Effector memory CD8-positive, alpha-beta T cell (primary cell): Measurements from ENCODE around the gene ERH.

Experiments
- ATAC-seq: fragments of 150-1000 bp; cut with Tn5 transposase; replicated peaks from 2 replicates; pipeline ENCODE4 v1.10.0; 2021; ENCODE audit warnings: mild to moderate bottlenecking, moderate library complexity
- DNase-seq, 3 experiments: peaks; one replicate each; pipeline ENCODE4 v3.0.0; 2021
- H3K27ac Mint-ChIP-seq, 2 donors: one replicate each; pipeline ENCODE4 v1.8.0; 2022; ENCODE audit warnings: mild to moderate bottlenecking in 2 of 2, mixed read lengths in 2 of 2, moderate library complexity in 2 of 2
- H3K27me3 Mint-ChIP-seq, 2 donors: one replicate each; pipeline ENCODE4 v1.8.0; 2022; ENCODE audit warnings: mixed read lengths in 2 of 2
- H3K36me3 Mint-ChIP-seq: one replicate; pipeline ENCODE4 v1.8.0; 2022; ENCODE audit warnings: mild to moderate bottlenecking, moderate library complexity, mixed read lengths; ENCODE audit not compliant: insufficient read depth
- H3K4me1 Mint-ChIP-seq, 2 donors: one replicate each; pipeline ENCODE4 v1.8.0; 2022; ENCODE audit warnings: low read depth in 2 of 2, mixed read lengths in 2 of 2
- H3K4me3 Mint-ChIP-seq, 2 donors: one replicate each; pipeline ENCODE4 v1.8.0; 2022; ENCODE audit warnings: mild to moderate bottlenecking in 2 of 2, mixed read lengths in 2 of 2, moderate library complexity in 2 of 2
- H3K9me3 Mint-ChIP-seq, 2 donors: one replicate each; pipeline ENCODE4 v1.8.0; 2022; ENCODE audit warnings: mixed read lengths in 2 of 2

ERH gene

DNA sequence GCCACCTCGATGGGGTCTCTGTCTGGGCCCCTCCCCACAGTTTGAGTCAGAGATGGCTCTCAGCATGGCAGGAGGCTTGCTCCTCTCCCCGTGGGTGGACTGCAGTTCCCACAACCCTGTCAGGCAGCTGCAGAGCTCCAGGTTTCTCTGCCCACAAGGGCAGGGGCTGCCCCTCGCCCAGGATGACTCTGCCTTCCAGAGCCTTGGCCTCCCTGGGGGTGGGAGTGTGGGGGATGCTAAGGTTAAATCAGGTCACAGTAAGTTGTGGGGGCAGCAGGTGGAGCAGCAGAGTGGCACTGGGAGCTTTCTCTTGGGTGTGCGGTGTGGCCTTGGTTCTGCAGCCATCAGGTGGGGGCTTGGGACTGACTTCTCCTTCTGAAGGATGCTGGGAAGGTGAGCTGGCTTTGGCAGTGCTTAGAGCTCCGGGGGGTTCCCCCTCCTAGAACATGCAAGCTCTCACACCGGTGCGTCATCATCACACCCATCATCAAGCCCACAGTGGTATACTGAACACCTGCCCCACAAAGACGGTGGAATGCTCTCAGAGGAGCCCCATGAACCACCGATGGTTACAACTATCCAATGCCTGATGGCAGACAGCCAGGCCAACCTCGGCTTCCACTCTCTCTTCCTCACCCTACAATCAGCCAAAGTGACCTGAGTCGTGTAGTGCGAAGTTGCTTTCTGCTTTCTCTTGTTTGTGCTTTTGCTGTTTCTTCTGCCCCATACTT, 39.7 kb downstream of the ERH start:
- no peak overlapping the region for H3K4me3 Mint-ChIP-seq
- no peak for ATAC-seq
- no peak overlapping the region for H3K27ac Mint-ChIP-seq
- peaks cover 14 to 33% of the 10 kb centered on the region in 2 donors for H3K27me3 Mint-ChIP-seq
- no peaks in the 10 kb centered on the region for H3K36me3 Mint-ChIP-seq
- H3K4me1 Mint-ChIP-seq: peaks cover 12 to 18% of the 10 kb centered on the region in 2 donors
- no peaks in the 10 kb centered on the region for H3K9me3 Mint-ChIP-seq
- no peak for DNase-seq

DNA sequence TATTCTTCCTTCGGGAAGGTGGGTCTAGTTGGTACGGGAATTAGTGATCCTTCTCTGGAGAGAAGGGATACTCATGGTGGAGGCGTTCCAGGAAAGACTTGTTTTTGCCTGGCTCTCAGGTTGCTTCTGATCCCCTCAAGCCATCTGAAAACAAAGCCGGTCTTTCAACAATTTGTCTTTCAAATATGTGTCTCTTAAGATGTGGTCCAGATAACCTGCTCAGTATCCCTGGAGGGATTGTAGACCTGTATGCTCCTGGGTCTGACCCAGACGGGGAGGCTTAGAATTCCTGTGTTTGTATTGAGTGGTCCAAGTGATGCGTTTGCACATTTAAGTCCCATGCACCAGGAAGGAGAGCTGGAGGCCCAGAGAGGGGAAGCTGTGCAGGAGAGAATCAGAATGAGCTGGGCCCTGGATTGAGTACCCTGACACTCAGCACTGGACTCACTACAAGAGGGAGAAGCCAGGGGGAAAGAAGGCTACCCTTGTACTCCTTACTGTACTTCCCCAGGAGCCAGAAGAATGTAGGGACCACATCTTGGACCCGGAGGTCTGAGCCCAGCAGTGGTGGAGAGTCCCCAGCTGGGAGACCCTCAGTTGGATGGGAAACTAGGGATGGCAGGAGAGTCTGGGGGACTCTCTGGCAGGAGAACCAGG, 40.4 kb downstream of the ERH start:
- H3K36me3 Mint-ChIP-seq: no peaks in the 10 kb centered on the region
- H3K9me3 Mint-ChIP-seq: no peaks in the 10 kb centered on the region
- peaks cover 14 to 28% of the 10 kb centered on the region in 2 donors for H3K27me3 Mint-ChIP-seq
- H3K27ac Mint-ChIP-seq: no peak overlapping the region
- no peak for ATAC-seq
- no peak for DNase-seq
- H3K4me1 Mint-ChIP-seq: peaks cover 12 to 18% of the 10 kb centered on the region in 2 donors
- H3K4me3 Mint-ChIP-seq: no peak overlapping the region

DNA sequence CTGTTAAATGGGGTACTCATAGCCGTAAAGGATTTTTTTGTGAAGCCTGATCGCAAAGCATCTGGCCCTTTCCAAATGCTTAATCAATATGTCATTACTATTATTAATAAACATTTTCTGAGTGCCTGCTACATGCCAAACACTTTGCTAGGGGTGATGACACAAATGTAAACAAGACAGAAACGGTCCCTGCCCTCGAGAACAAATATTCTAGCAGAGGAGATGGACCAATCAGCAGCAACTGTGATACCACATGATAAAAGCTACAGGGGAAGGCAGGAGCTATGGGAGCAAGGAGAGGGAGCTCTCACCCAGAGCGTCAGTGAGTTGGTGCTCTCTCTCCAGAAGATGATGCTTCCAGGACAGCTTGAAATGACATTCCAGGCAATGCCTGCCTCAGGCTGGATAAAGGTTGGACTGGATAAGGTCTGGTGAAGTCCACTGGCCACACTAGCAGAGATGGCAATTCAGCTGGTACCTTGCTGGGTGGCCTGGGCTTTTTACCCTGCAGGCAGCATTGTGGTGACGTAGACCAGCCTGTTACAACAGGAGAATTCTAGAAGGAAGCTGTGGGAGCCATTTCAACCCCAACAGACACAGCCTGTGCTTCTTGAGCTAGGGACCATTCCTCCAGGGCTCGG, 41.1 kb downstream of the ERH start:
- ATAC-seq (no peak), DNase-seq (no peak)
- peak overlapping the region in 1 of 2 donors; percentile 80 for H3K27ac Mint-ChIP-seq
- H3K27me3 Mint-ChIP-seq: peaks cover 14 to 31% of the 10 kb centered on the region in 2 donors
- H3K4me1 Mint-ChIP-seq: peaks cover 12 to 18% of the 10 kb centered on the region in 2 donors
- H3K36me3 Mint-ChIP-seq: no peaks in the 10 kb centered on the region
- H3K9me3 Mint-ChIP-seq: no peaks in the 10 kb centered on the region
- H3K4me3 Mint-ChIP-seq: no peak overlapping the region

DNA sequence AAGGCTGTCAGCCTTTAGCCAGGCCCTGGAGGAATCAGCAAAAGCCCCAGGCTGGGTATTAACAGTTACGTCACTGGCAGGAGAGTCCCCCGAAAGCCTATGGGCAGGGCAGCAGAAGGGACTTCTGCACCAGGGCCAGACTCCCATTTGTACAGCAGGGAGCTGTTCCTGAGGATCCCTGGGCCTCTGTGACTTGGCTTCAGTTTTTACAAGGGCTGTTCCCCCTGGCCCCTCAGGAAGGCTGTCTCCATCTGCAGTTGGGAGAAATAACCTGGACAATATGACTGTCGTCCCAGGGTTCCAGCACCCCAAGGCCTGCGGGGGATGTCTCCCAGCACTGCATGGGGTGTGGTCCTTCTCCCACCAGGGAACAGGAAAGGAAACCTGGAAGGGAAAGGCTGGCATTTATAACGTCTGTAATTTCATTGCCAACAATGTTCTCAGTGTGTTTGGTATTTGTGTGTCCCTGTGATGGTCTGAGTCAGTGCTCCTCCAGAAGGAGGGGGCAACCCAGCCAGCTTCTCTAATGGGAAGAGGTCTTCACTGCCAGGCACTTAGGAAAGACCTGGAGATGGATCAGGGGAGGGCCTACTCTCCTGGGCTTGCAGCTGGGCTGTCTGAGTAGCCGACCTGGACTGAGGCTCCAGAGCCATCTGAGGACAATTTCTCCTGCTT, 42.4 kb downstream of the ERH start:
- Mint-ChIP-seq H3K27ac (peak overlapping the region; percentile 80 to 89), H3K27me3 (peaks cover 14 to 39% of the 10 kb centered on the region in 2 donors), H3K9me3 (no peaks in the 10 kb centered on the region), H3K4me3 (no peak overlapping the region), H3K4me1 (peaks cover 12 to 18% of the 10 kb centered on the region in 2 donors), H3K36me3 (no peaks in the 10 kb centered on the region)
- ATAC-seq (no peak), DNase-seq (no peak)

DNA sequence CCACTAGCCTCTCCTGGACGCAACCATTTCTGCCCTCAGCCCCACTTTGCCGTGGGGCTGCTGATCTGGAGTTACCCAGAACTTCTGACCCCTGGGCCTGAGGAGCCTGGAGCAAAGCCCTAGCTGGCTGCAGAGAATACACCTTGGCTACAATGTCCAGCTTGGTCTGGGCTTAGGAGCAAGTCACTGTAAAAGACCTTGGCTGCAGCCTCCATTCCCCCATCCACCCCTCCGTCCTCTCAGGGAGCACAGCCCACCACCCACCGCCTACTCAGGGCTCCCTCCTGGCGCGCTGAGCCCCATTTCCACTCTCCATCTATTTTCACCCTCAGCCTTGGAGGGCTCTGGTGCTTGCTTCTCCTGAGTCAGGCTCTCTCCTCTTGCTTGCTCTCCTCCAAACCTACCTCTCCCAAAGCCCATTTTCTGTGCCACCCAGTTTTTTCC, 42.9 kb downstream of the ERH start:
- DNase-seq (no peak), ATAC-seq (no peak)
- H3K27me3 Mint-ChIP-seq: peaks cover 14 to 40% of the 10 kb centered on the region in 2 donors
- no peaks in the 10 kb centered on the region for H3K36me3 Mint-ChIP-seq
- H3K4me1 Mint-ChIP-seq: peaks cover 12 to 18% of the 10 kb centered on the region in 2 donors
- H3K9me3 Mint-ChIP-seq: no peaks in the 10 kb centered on the region
- peak overlapping the region; percentile 80 to 89 for H3K27ac Mint-ChIP-seq
- peak overlapping the region in 1 of 2 donors; percentile 66 for H3K4me3 Mint-ChIP-seq

DNA sequence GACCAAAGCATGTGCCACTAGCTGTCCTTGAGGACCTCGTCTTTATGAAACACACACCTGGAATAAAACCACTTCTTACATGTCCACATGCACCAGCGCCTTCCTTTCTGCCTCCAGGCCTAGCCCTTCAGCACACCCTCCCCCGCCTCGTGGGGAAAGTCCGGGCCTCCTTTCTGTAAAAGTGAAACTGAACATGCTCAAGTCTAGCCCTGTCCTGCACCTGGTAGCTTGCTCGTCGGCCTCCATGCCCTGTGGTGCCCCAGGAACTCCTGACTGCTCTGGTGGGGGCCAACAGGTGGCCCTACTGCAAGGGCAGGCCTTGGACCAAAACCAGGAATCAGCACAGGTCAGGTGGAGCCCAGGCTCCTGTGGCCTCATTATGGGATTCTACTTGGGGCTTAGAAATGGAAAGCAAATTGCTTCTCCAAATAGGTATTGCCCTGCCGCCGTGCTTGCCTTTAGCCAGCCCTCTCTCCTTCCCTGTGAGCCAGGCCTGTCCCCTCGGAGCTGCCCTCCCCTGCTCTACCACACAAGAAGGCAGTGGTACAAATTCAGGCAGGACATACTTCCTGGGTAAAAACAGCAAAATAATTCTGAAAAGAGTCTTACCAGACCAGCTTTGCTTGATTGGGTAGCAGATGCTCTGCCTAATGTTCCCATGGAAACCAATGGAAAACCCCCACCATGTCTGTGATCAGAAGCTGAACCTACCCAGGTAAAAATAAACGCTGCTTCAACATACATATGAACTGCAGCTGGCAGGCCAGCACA, 43.5 kb downstream of the ERH start:
- Mint-ChIP-seq H3K27me3 (peaks cover 14 to 42% of the 10 kb centered on the region in 2 donors), H3K36me3 (no peaks in the 10 kb centered on the region), H3K4me3 (peak overlapping the region; percentile 66 to 69), H3K27ac (peak overlapping the region; percentile 80 to 89), H3K4me1 (peaks cover 12 to 18% of the 10 kb centered on the region in 2 donors), H3K9me3 (no peaks in the 10 kb centered on the region)
- ATAC-seq: peak; percentile 92
- peak; percentile 23 to 29 (median 27) for DNase-seq

DNA sequence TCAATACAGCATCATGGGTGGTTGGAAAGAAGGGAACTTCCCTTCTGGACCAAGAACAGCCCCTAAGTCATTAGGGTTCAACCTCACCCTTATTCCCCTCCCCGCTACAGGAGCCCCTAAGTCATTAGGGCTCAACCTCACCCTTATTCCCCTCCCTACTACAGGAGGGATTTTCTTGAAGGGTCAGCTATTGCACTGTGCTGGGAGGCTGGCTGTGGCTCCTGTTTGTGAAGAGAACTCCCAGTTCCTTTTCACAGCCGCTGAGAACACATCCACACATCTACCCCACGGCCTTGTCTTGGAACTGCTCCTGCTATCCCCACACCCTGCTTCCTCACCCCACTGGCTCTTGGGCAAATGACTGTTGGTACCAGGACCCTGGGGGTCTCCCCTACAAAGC, 44.9 kb downstream of the ERH start:
- DNase-seq (no peak), ATAC-seq (no peak)
- Mint-ChIP-seq H3K27ac (no peak overlapping the region), H3K36me3 (no peaks in the 10 kb centered on the region), H3K9me3 (no peaks in the 10 kb centered on the region), H3K4me1 (peaks cover 12 to 18% of the 10 kb centered on the region in 2 donors), H3K4me3 (no peak overlapping the region), H3K27me3 (peaks cover 6 to 36% of the 10 kb centered on the region in 2 donors)

DNA sequence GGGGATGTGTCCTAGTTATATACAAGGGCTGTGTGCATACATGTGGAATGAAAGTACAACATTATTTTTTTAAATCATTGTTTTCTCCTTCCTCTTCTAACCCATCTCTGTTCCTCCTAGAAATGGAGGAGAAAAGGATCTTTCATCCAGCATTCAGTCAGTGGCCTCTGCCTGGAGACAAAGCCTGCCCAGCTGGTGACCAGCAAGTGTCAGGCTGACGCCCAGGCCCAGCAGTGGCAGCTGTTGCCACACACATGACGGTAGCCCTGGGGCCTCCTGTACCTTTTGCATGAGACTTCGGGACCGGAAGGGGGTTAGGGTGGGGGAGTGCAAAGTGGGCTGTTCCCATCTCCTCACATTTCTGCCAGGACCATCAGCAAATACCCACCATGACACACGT, 46.2 kb downstream of the ERH start:
- Mint-ChIP-seq H3K4me3 (no peak overlapping the region), H3K4me1 (peaks cover 12 to 18% of the 10 kb centered on the region in 2 donors), H3K27me3 (peaks cover 10 to 39% of the 10 kb centered on the region in 2 donors), H3K36me3 (no peaks in the 10 kb centered on the region), H3K9me3 (no peaks in the 10 kb centered on the region), H3K27ac (no peak overlapping the region)
- DNase-seq (no peak), ATAC-seq (no peak)

DNA sequence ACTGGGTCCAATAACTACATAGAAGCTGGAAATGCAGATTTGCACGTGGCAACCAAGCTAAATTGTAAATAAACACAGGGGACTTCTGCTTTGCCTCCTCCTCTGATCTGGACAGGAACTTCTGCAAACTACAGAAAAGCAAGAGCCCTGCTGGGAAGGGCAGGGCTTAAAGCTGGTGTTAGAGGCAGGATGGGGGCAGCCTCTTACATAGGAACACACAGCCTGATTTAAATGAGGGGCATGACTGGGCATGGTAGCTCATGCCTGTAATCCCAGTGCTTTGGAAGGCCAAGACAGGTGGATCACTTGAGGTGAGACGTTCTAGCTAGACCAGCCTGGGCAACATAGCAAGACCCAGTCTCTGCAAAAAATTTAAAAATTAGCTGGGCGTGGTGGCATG, 46.7 kb downstream of the ERH start:
- Mint-ChIP-seq H3K27ac (no peak overlapping the region), H3K4me3 (no peak overlapping the region), H3K4me1 (peaks cover 12 to 18% of the 10 kb centered on the region in 2 donors), H3K36me3 (no peaks in the 10 kb centered on the region), H3K27me3 (peaks cover 10 to 39% of the 10 kb centered on the region in 2 donors), H3K9me3 (no peaks in the 10 kb centered on the region)
- DNase-seq (no peak), ATAC-seq (no peak)

DNA sequence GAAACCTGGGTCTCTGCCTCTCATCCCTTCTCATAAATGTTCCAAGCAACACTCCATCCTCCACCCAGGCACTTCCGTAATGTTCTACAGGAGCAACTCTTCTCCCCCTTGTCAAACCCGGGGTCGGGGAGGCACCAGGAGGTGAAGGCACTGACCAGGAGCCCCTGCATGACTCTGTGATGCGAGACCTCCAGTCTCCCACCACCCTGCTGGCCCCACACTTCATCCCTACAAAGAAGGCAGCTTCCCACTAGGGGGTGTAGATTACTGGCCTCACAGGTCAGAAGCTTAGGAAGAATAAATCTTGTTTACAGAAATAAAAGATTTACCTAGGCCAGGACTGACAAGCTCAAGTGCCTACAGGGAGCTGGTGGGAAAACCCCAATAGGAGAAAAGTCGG, 47.2 kb downstream of the ERH start:
- DNase-seq (no peak), ATAC-seq (no peak)
- H3K27ac Mint-ChIP-seq: no peak overlapping the region
- H3K4me3 Mint-ChIP-seq: no peak overlapping the region
- H3K36me3 Mint-ChIP-seq: no peaks in the 10 kb centered on the region
- peaks cover 12 to 18% of the 10 kb centered on the region in 2 donors for H3K4me1 Mint-ChIP-seq
- peaks cover 10 to 39% of the 10 kb centered on the region in 2 donors for H3K27me3 Mint-ChIP-seq
- H3K9me3 Mint-ChIP-seq: no peaks in the 10 kb centered on the region

DNA sequence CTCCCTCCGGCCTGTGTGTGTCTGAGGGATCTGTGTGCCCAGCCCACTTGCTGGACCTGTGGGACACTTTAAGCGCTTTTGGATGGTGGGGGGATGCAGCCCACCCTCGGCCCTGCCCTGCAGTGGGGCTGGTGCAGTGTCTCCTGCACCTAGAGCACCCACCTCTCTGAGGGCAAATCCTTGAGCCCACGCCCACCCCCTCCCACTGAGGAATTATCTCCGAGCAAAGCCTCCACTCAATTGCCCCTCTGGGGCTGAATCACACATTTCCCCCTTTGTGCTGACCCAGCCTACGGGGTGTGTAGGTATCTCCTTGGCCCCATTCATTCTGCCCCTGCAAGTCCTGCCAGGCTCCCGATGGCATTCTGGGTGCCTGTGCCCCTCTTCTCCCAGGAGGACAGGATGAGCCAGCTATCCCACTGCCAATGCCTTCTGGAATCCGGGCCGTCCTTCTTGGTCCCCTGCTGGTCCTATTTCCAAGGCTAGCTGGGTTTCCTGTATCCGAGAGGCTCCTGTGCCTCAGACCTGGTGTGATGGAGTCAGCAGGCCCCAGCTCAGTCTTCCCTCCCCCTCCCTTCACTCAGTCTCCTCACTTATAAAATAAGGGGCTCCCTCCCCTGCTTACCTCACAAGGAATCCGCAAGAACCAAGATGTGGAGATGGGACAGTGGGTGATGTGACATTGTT, 48.9 kb downstream of the ERH start:
- Mint-ChIP-seq H3K36me3 (no peaks in the 10 kb centered on the region), H3K9me3 (no peaks in the 10 kb centered on the region), H3K27ac (peak overlapping the region in 1 of 2 donors; percentile 38), H3K4me3 (no peak overlapping the region), H3K27me3 (peaks cover 10 to 39% of the 10 kb centered on the region in 2 donors), H3K4me1 (peaks cover 5 to 6% of the 10 kb centered on the region in 2 donors)
- no peak for DNase-seq
- no peak for ATAC-seq

DNA sequence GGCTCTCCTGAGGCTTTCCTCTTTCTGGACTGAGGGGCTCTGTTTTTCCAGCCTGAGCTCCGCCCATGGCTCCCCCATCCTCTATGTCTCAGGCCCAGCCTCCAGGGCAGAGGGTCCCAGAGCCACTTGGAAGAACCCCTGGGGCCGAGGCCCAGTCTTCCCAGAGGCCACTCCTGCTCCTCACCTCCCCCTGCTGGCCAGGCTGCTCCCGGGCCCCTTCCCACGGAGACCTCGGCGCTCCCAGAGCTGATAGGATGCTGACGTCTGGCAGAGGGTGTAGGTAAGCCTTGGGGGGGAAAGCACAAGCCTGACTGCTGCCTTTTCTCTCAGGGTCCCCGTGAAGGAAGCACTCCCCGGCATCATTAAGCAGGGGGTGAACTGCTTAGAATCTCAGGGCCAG, 51.4 kb downstream of the ERH start:
- no peaks in the 10 kb centered on the region for H3K9me3 Mint-ChIP-seq
- H3K4me3 Mint-ChIP-seq: no peak overlapping the region
- H3K36me3 Mint-ChIP-seq: no peaks in the 10 kb centered on the region
- H3K27me3 Mint-ChIP-seq: peaks cover 11 to 49% of the 10 kb centered on the region in 2 donors
- no peaks in the 10 kb centered on the region for H3K4me1 Mint-ChIP-seq
- no peak overlapping the region for H3K27ac Mint-ChIP-seq
- ATAC-seq (no peak), DNase-seq (no peak)
